SK-N-SH (cell line): Measurements from ENCODE around the gene PVRIG. TPM values are rescaled to one million over a fixed set of nuclear protein-coding genes. Genes with fewer than 3 reads are reported as not detected.

Experiments used
- CTCF ChIA-PET: fragments of 300-600, 350-600 bp; formaldehyde crosslinking; extraction: SDS; loops from one replicate; lab custom pipeline; 2021; lab: Yijun Ruan, JAX
- POLR2A ChIA-PET: fragments of 350-600 bp; sonication (Branson Sonifier 250); formaldehyde crosslinking; extraction: SDS; loops from one replicate; lab custom pipeline; 2020; ENCODE audit warnings: antibody characterized with exemption, inconsistent platforms; lab: Yijun Ruan, JAX
- DNase-seq: peaks from one replicate; pipeline ENCODE4 v3.0.0; 2012
- H2AFZ ChIP-seq: fragments of 200-600 bp; sonication (generic); 2 replicates; pipeline ENCODE4 v1.8.1; 2016; ENCODE audit warnings: antibody characterized with exemption, mild to moderate bottlenecking, low read depth
- H3F3A ChIP-seq: fragments of 200-600 bp; sonication (generic); replicated peaks from 2 replicates; pipeline ENCODE3; 2016; ENCODE audit warnings: antibody characterized with exemption, mild to moderate bottlenecking; ENCODE audit not compliant: insufficient read depth
- H3K27ac ChIP-seq, 2 experiments: fragments of 200-500 bp in 1 of 2; fragments of 200-600 bp in 1 of 2; sonication (Bioruptor generic) in 1 of 2; sonication (generic), shearing (Covaris generic) in 1 of 2; 2 replicates each; pipeline versions ENCODE4 v1.5.1 to v1.6.1; 2014 to 2016; ENCODE audit warnings: low read depth in 2 of 2, inconsistent platforms in 1 of 2, low read length in 1 of 2, mild to moderate bottlenecking in 1 of 2, mixed read lengths in 1 of 2
- H3K27me3 ChIP-seq: fragments of 200-600 bp; sonication (generic), shearing (Covaris generic); 2 replicates; pipeline ENCODE4 v1.6.1; 2016; ENCODE audit warnings: mixed run types; ENCODE audit not compliant: insufficient read depth
- H3K36me3 ChIP-seq, 2 experiments: fragments of 200-500 bp in 1 of 2; fragments of 200-600 bp in 1 of 2; sonication (Bioruptor generic) in 1 of 2; sonication (generic) in 1 of 2; replicated peaks in 1 of 2; 2 replicates each; pipeline versions ENCODE3 to v1.5.1; 2014 to 2016; ENCODE audit warnings: low read length in 1 of 2, mild to moderate bottlenecking in 1 of 2; ENCODE audit not compliant: insufficient read depth in 2 of 2, control insufficient read depth in 1 of 2
- H3K4me1 ChIP-seq, 2 experiments: fragments of 200-500 bp in 1 of 2; fragments of 200-600 bp in 1 of 2; sonication (Bioruptor generic) in 1 of 2; sonication (generic), shearing (Covaris generic) in 1 of 2; 2 replicates each; pipeline versions ENCODE4 v1.5.1 to v1.6.1; 2014 to 2016; ENCODE audit warnings: low read depth in 1 of 2, low read length in 1 of 2, mixed run types in 1 of 2; ENCODE audit not compliant: insufficient read depth in 2 of 2, control insufficient read depth in 1 of 2
- H3K4me2 ChIP-seq: fragments of 200-600 bp; sonication (generic), shearing (Covaris generic); 2 replicates; pipeline ENCODE4 v1.6.1; 2017; ENCODE audit warnings: mixed run types
- H3K4me3 ChIP-seq, 2 experiments: fragments of 200-500 bp in 1 of 2; fragments of 200-600 bp in 1 of 2; sonication (Bioruptor generic) in 1 of 2; sonication (generic), shearing (Covaris generic) in 1 of 2; 2 replicates each; pipeline versions ENCODE4 v1.5.1 to v1.8.1; 2014 to 2016; ENCODE audit warnings: low read depth in 2 of 2, inconsistent platforms in 1 of 2, low read length in 1 of 2, mild to moderate bottlenecking in 1 of 2, mixed read lengths in 1 of 2, moderate library complexity in 1 of 2
- H3K79me2 ChIP-seq: fragments of 200-600 bp; sonication (generic); 2 replicates; pipeline ENCODE4 v1.8.1; 2017; ENCODE audit warnings: mild to moderate bottlenecking; ENCODE audit not compliant: insufficient read depth
- H3K9ac ChIP-seq: fragments of 200-600 bp; sonication (generic); 2 replicates; pipeline ENCODE4 v1.6.1; 2017; ENCODE audit warnings: mixed run types
- H3K9me2 ChIP-seq: fragments of 200-600 bp; sonication (generic); 2 replicates; pipeline ENCODE4 v1.6.1; 2017; ENCODE audit warnings: mixed run types
- H3K9me3 ChIP-seq: fragments of 200-600 bp; sonication (generic); 2 replicates; pipeline ENCODE4 v1.6.1; 2017; ENCODE audit warnings: mixed run types, mild to moderate bottlenecking, moderate library complexity
- H4K20me1 ChIP-seq: fragments of 200-600 bp; sonication (generic); 2 replicates; pipeline ENCODE4 v1.6.1; 2017; ENCODE audit warnings: mild to moderate bottlenecking, mixed run types; ENCODE audit not compliant: insufficient read depth
- CTCF ChIP-seq: fragments of 200-600 bp; sonication (generic); IDR thresholded peaks from 2 replicates; pipeline ENCODE4 v1.6.1; 2017; ENCODE audit warnings: antibody characterized with exemption, mild to moderate bottlenecking, moderate library complexity
- ELF1 ChIP-seq: IDR thresholded peaks from 2 replicates; pipeline ENCODE4 v1.4.0; 2012
- EP300 ChIP-seq, 2 experiments: IDR thresholded peaks; 2 replicates each; pipeline versions ENCODE4 v1.4.0 to v1.6.1; 2012; ENCODE audit warnings: borderline replicate concordance in 1 of 2, low read depth in 1 of 2, low read length in 1 of 2
- FOSL2 ChIP-seq: IDR thresholded peaks from 2 replicates; pipeline ENCODE4 v1.4.0; 2012; ENCODE audit warnings: low read depth, mild to moderate bottlenecking, moderate library complexity, borderline replicate concordance
- FOXJ3 ChIP-seq: sonication (generic); formaldehyde crosslinking; IDR thresholded peaks from 2 replicates; pipeline ENCODE4 v1.5.1; 2020; ENCODE audit warnings: mild to moderate bottlenecking, missing genetic modification reagents
- FOXM1 ChIP-seq: IDR thresholded peaks from 2 replicates; pipeline ENCODE4 v1.4.0; 2012; ENCODE audit warnings: low read depth, mild to moderate bottlenecking
- GABPA ChIP-seq: IDR thresholded peaks from 2 replicates; pipeline ENCODE4 v1.4.0; 2012; ENCODE audit warnings: low read depth, mild to moderate bottlenecking
- GATA2 ChIP-seq: sonication (generic); formaldehyde crosslinking; IDR thresholded peaks from 2 replicates; pipeline ENCODE4 v1.5.0; 2020; ENCODE audit warnings: mild to moderate bottlenecking, missing genetic modification reagents
- MEF2A ChIP-seq: IDR thresholded peaks from 2 replicates; pipeline ENCODE4 v1.4.0; 2012; ENCODE audit warnings: low read depth, borderline replicate concordance
- NRF1 ChIP-seq: IDR thresholded peaks from 2 replicates; pipeline ENCODE4 v1.6.1; 2012; ENCODE audit warnings: low read depth, mild to moderate bottlenecking, low read length
- POLR2AphosphoS5 ChIP-seq: IDR thresholded peaks from 2 replicates; pipeline ENCODE4 v1.6.1; 2012; ENCODE audit warnings: low read depth, low read length
- RAD21 ChIP-seq: IDR thresholded peaks from 2 replicates; pipeline ENCODE4 v1.6.1; 2012; ENCODE audit warnings: mild to moderate bottlenecking, low read length
- RXRA ChIP-seq: IDR thresholded peaks from 2 replicates; pipeline ENCODE4 v1.4.0; 2012; ENCODE audit warnings: low read depth, mild to moderate bottlenecking, borderline replicate concordance
- SIN3A ChIP-seq: IDR thresholded peaks from 2 replicates; pipeline ENCODE4 v1.6.1; 2012; ENCODE audit warnings: low read depth, mild to moderate bottlenecking, low read length, moderate library complexity, borderline replicate concordance
- SMC3 ChIP-seq: IDR thresholded peaks from 2 replicates; pipeline ENCODE4 v1.6.1; 2012; ENCODE audit warnings: low read depth, low read length, improper control_type of control experiment
- TAF1 ChIP-seq: IDR thresholded peaks from 2 replicates; pipeline ENCODE4 v1.6.1; 2012; ENCODE audit warnings: low read depth, mild to moderate bottlenecking, low read length, moderate library complexity, borderline replicate concordance
- TCF12 ChIP-seq: IDR thresholded peaks from 2 replicates; pipeline ENCODE4 v1.4.0; 2012
- TEAD4 ChIP-seq: IDR thresholded peaks from 2 replicates; pipeline ENCODE4 v1.4.0; 2012; ENCODE audit warnings: mild to moderate bottlenecking, borderline replicate concordance; ENCODE audit not compliant: insufficient read depth
- YY1 ChIP-seq: IDR thresholded peaks from 2 replicates; pipeline ENCODE4 v1.4.0; 2012; ENCODE audit warnings: low read depth, mild to moderate bottlenecking
- whole genome bisulfite sequencing: methylation state at CpG from one replicate; pipeline ENCODE4 v1.1.6; 2017; ENCODE audit warnings: low lambda C conversion rate; 5-methylcytosine and 5-hydroxymethylcytosine counted together
- polyA plus RNA-seq, 3 experiments: library from polyadenylated mRNA; depleted of rRNA; stranded (reverse); fragments of >200 nt; gene quantifications; 2 replicates each; pipeline ENCODE4 v1.2.3, GENCODE V29; 2012
- TF ChIP-seq, protein P1 (sequence below): IDR thresholded peaks from 2 replicates; pipeline ENCODE4 v1.4.0; 2012; ENCODE audit warnings: low read depth
- TF ChIP-seq, protein P2 (sequence below): IDR thresholded peaks from 2 replicates; pipeline ENCODE4 v1.4.0; 2012; ENCODE audit warnings: low read depth, borderline replicate concordance

The PVRIG gene
- polyA plus RNA-seq, 1 of the 3 experiments (the other 2 are of a cell fraction): not detected

DNA sequence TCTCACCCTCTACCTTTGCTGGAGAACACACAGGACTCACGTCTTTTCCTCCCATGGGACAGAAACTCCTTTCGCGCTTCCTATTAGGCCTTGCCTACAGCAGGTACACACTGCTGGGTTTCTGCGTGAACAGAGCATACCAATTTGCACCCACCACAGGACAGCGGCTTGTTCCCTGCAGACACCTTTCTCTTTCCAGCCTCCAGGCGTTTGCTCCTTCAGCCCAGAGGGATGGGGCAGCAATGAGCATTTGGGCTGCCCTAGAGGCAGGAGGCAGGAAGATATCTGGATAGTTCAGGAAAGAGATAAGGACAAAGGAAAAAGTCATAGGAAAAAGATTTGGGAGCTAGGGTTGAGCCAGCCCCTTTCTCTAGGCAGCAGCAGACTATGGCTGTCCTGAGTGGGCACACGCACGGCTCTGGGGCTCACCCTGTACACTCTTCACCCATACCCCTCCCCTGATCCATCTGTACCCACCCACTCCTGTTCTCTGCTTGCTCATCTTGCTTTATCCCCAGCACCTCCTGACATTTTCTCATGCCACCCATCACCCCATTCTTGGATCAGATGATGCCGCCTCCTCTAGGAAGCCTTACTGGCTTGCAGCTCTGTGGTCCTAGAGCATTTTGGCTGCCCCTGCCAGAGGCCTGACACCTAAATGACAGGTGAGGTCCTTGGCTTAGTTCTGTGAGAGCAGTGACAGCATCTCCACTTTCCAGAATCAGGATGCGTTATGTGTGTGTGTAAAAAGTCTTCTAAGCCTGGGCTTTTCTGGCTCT, 47.0 kb downstream of the PVRIG start (continued):
- TF ChIP-seq, protein P1, sequence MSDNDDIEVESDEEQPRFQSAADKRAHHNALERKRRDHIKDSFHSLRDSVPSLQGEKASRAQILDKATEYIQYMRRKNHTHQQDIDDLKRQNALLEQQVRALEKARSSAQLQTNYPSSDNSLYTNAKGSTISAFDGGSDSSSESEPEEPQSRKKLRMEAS: no peak
- no peak for TF ChIP-seq FOXM1
- TF ChIP-seq POLR2AphosphoS5: no peak
- no peak for TF ChIP-seq TAF1
- TF ChIP-seq ELF1: no peak
- no peak for TF ChIP-seq YY1
- no peak for TF ChIP-seq CTCF
- no peak for TF ChIP-seq FOXJ3 (CRISPR knock-in tag)
- TF ChIP-seq SIN3A: no peak
- no peak for TF ChIP-seq EP300 (IDR thresholded peaks at IDR 0.05; ENCODE audit: borderline replicate concordance in 1 of 2, low read depth in 1 of 2, low read length in 1 of 2)
- TF ChIP-seq TCF12: no peak
- TF ChIP-seq, protein P2, sequence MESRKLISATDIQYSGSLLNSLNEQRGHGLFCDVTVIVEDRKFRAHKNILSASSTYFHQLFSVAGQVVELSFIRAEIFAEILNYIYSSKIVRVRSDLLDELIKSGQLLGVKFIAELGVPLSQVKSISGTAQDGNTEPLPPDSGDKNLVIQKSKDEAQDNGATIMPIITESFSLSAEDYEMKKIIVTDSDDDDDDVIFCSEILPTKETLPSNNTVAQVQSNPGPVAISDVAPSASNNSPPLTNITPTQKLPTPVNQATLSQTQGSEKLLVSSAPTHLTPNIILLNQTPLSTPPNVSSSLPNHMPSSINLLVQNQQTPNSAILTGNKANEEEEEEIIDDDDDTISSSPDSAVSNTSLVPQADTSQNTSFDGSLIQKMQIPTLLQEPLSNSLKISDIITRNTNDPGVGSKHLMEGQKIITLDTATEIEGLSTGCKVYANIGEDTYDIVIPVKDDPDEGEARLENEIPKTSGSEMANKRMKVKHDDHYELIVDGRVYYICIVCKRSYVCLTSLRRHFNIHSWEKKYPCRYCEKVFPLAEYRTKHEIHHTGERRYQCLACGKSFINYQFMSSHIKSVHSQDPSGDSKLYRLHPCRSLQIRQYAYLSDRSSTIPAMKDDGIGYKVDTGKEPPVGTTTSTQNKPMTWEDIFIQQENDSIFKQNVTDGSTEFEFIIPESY: no peak

GRCh38 chr7:100267648-100268047, 47.9 kb downstream of the PVRIG start:
- Histone ChIP-seq H3F3A (peaks cover 3% of the 10 kb centered on the region), H3K79me2 (peaks cover 70% of the 10 kb centered on the region), H3K36me3 (peaks cover 0 to 3% of the 10 kb centered on the region in 2 experiments), H3K4me1 (peaks cover 7 to 8% of the 10 kb centered on the region in 2 experiments; a peak in 1 of 4 replicates), H3K9me3 (no peaks in the 10 kb centered on the region), H3K9ac (no peak overlapping the region), H3K4me2 (no peak overlapping the region), H3K4me3 (no peak overlapping the region), H2AFZ (no peak overlapping the region), H3K9me2 (no peaks in the 10 kb centered on the region), H3K27ac (no peak overlapping the region), H3K27me3 (no peaks in the 10 kb centered on the region), H4K20me1 (peaks cover 53% of the 10 kb centered on the region)
- no peak for DNase-seq
- POLR2A ChIA-PET: interaction anchor here (0.7 kb wide), 1 partner anchor 46 kb away, joined by 3 read pairs; no protein-coding TSS in a partner anchor
- 94% methylated on average over 6 of the region's 6 CpGs for WGBS
- CTCF ChIA-PET: interaction anchor here (0.8 to 1.9 kb wide), 2 partner anchors 78 to 110 kb away, joined by 3 to 7 read pairs; no protein-coding TSS in a partner anchor
- TF ChIP-seq TAF1 (no peak), SIN3A (no peak), NRF1 (no peak), MEF2A (no peak), GATA2 (CRISPR knock-in tag) (no peak), RXRA (no peak), GABPA (no peak), TEAD4 (no peak), FOSL2 (no peak), RAD21 (no peak), YY1 (no peak), SMC3 (no peak)
- TF ChIP-seq, protein P2: no peak
